OCI-LY1 (cell line): ENCODE data around the gene TNS3.

ENCODE experiments used
- H2AFZ ChIP-seq: fragments of 200-600 bp; sonication (generic), shearing (Covaris generic); 2 replicates; pipeline ENCODE4 v1.6.0; 2014; ENCODE audit warnings: antibody characterized with exemption, mild to moderate bottlenecking, low read length
- H3F3A ChIP-seq: fragments of 200-600 bp; sonication (generic), shearing (Covaris generic); 2 replicates; pipeline ENCODE4 v1.6.0; 2014; ENCODE audit warnings: mild to moderate bottlenecking, antibody characterized with exemption, low read length, moderate library complexity; ENCODE audit not compliant: insufficient read depth
- H3K27ac ChIP-seq: fragments of 200-600 bp; sonication (generic); 2 replicates; pipeline ENCODE4 v1.5.1; 2014; ENCODE audit warnings: low read length, mixed run types, mild to moderate bottlenecking, low read depth; ENCODE audit not compliant: poor library complexity, severe bottlenecking
- H3K27me3 ChIP-seq: fragments of 200-600 bp; sonication (generic); 2 replicates; pipeline ENCODE4 v1.6.0; 2014; ENCODE audit warnings: antibody characterized with exemption, mild to moderate bottlenecking, low read length, moderate library complexity; ENCODE audit not compliant: insufficient read depth
- H3K36me3 ChIP-seq: fragments of 200-600 bp; sonication (generic); 2 replicates; pipeline ENCODE4 v1.6.1; 2014; ENCODE audit warnings: mild to moderate bottlenecking, antibody characterized with exemption, low read length, moderate library complexity, mixed read lengths; ENCODE audit not compliant: insufficient read depth
- H3K4me1 ChIP-seq: fragments of 200-600 bp; sonication (generic); 2 replicates; pipeline ENCODE4 v1.5.1; 2014; ENCODE audit warnings: mild to moderate bottlenecking, low read length, moderate library complexity; ENCODE audit not compliant: insufficient read depth, severe bottlenecking
- H3K4me2 ChIP-seq: fragments of 200-600 bp; sonication (generic), shearing (Covaris generic); 2 replicates; pipeline ENCODE4 v1.6.1; 2014; ENCODE audit warnings: low read length
- H3K4me3 ChIP-seq: fragments of 200-600 bp; sonication (generic); 2 replicates; pipeline ENCODE4 v1.5.1; 2014; ENCODE audit warnings: low read length, low read depth, mild to moderate bottlenecking, mixed read lengths; ENCODE audit not compliant: poor library complexity, severe bottlenecking
- H3K79me2 ChIP-seq: fragments of 200-600 bp; shearing (Covaris generic); 2 replicates; pipeline ENCODE4 v1.6.1; 2016; ENCODE audit warnings: mixed run types, low read length, mixed read lengths; ENCODE audit not compliant: insufficient read depth
- H3K9ac ChIP-seq: fragments of 200-600 bp; sonication (generic), shearing (Covaris generic); 2 replicates; pipeline ENCODE4 v1.6.1; 2014; ENCODE audit warnings: mild to moderate bottlenecking, low read length, mixed read lengths
- H3K9me2 ChIP-seq: fragments of 200-600 bp; sonication (generic), shearing (Covaris generic); 2 replicates; pipeline ENCODE4 v1.6.1; 2014; ENCODE audit warnings: low read depth, mild to moderate bottlenecking, low read length, mixed read lengths
- H3K9me3 ChIP-seq: fragments of 200-600 bp; shearing (Covaris generic); 2 replicates; pipeline ENCODE4 v1.6.1; 2014; ENCODE audit warnings: low read length, mixed read lengths
- H4K20me1 ChIP-seq: fragments of 200-600 bp; sonication (generic), shearing (Covaris generic); 2 replicates; pipeline ENCODE4 v1.6.0; 2016; ENCODE audit warnings: mild to moderate bottlenecking, low read length; ENCODE audit not compliant: insufficient read depth
- CTCF ChIP-seq: fragments of 200-600 bp; sonication (generic), shearing (Covaris generic); IDR thresholded peaks from 2 replicates; pipeline ENCODE4 v1.5.1; 2017; ENCODE audit warnings: mild to moderate bottlenecking, antibody characterized with exemption, low read length, moderate library complexity, mixed read lengths
- EZH2 ChIP-seq: fragments of 200-600 bp; sonication (generic), shearing (Covaris generic); IDR thresholded peaks from 2 replicates; pipeline ENCODE4 v1.8.0; 2017; ENCODE audit warnings: borderline replicate concordance, mixed run types, mild to moderate bottlenecking, antibody characterized with exemption, low read length, moderate library complexity, mixed read lengths

The TNS3 gene

GRCh38 chr7:47510786-47511185 lies 71.1 kb downstream of the TNS3 start:
- no peaks in the 10 kb centered on the region for H3K9me3 ChIP-seq
- H3K27ac ChIP-seq: no peak overlapping the region
- H3K36me3 ChIP-seq: peaks cover 75% of the 10 kb centered on the region
- no peaks in the 10 kb centered on the region for H3K4me1 ChIP-seq
- no peak overlapping the region for H3K4me2 ChIP-seq
- H2AFZ ChIP-seq: no peak overlapping the region
- peaks cover 21% of the 10 kb centered on the region for H3K79me2 ChIP-seq
- H3K9me2 ChIP-seq: no peaks in the 10 kb centered on the region
- no peaks in the 10 kb centered on the region for H3F3A ChIP-seq
- no peak overlapping the region for H3K9ac ChIP-seq
- no peak overlapping the region for H3K4me3 ChIP-seq
- H4K20me1 ChIP-seq: no peaks in the 10 kb centered on the region
- TF ChIP-seq EZH2 (no peak), CTCF (no peak)
- no peaks in the 10 kb centered on the region for H3K27me3 ChIP-seq

- H3K4me1 ChIP-seq: no peaks in the 10 kb centered on the region
- H3K27ac ChIP-seq: no peak overlapping the region
Observed at GRCh38 chr7:47510192-47510591, 71.7 kb downstream of the TNS3 start.

GRCh38 chr7:47509571-47509970 lies 72.3 kb downstream of the TNS3 start:
- TF ChIP-seq CTCF (no peak), EZH2 (no peak)
- H3K4me1 ChIP-seq: no peaks in the 10 kb centered on the region
- no peaks in the 10 kb centered on the region for H4K20me1 ChIP-seq
- H3K9me2 ChIP-seq: no peaks in the 10 kb centered on the region
- H3K27me3 ChIP-seq: no peaks in the 10 kb centered on the region
- no peak overlapping the region for H3K4me3 ChIP-seq
- H3K27ac ChIP-seq: no peak overlapping the region
- H3K9ac ChIP-seq: no peak overlapping the region
- H2AFZ ChIP-seq: no peak overlapping the region
- peaks cover 75% of the 10 kb centered on the region for H3K36me3 ChIP-seq
- H3K79me2 ChIP-seq: peaks cover 10% of the 10 kb centered on the region
- no peak overlapping the region for H3K4me2 ChIP-seq
- H3K9me3 ChIP-seq: no peaks in the 10 kb centered on the region
- no peaks in the 10 kb centered on the region for H3F3A ChIP-seq

More at GRCh38 chr7:47510192-47510591, 71.7 kb downstream of the TNS3 start:
- TF ChIP-seq EZH2: no peak
- no peak for TF ChIP-seq CTCF
- peaks cover 15% of the 10 kb centered on the region for H3K79me2 ChIP-seq
- no peak overlapping the region for H3K9ac ChIP-seq
- H3K4me2 ChIP-seq: no peak overlapping the region
- no peak overlapping the region for H3K4me3 ChIP-seq
- peaks cover 75% of the 10 kb centered on the region for H3K36me3 ChIP-seq
- no peaks in the 10 kb centered on the region for H3K27me3 ChIP-seq
- H3K9me2 ChIP-seq: no peaks in the 10 kb centered on the region
- H3F3A ChIP-seq: no peaks in the 10 kb centered on the region
- H4K20me1 ChIP-seq: no peaks in the 10 kb centered on the region
- H3K9me3 ChIP-seq: no peaks in the 10 kb centered on the region
- no peak overlapping the region for H2AFZ ChIP-seq
